HepG2 (cell line): Measurements from ENCODE around the gene DDIT4. TPM values are rescaled to one million over a fixed set of nuclear protein-coding genes. Genes with fewer than 3 reads are reported as not detected.

ENCODE experiments used
- ADNP ChIP-seq: sonication (generic); formaldehyde crosslinking; IDR thresholded peaks from 2 replicates; pipeline ENCODE4 v1.4.0; 2020; ENCODE audit warnings: missing genetic modification reagents
- ARNT2 ChIP-seq: sonication (generic); formaldehyde crosslinking; IDR thresholded peaks from 2 replicates; pipeline ENCODE4 v1.8.0; 2022; ENCODE audit warnings: mild to moderate bottlenecking, low read depth, missing genetic modification reagents, moderate library complexity
- ATF7 ChIP-seq, 2 experiments: fragments of 450-650 bp in 1 of 2; sonication (generic) in 1 of 2; formaldehyde crosslinking in 1 of 2; IDR thresholded peaks; 2 replicates each; pipeline versions ENCODE4 v1.4.0 to v1.6.1; 2016 to 2020; ENCODE audit warnings: antibody characterized with exemption in 1 of 2, mild to moderate bottlenecking in 1 of 2, missing genetic modification reagents in 1 of 2
- ELK4 ChIP-seq: sonication (generic); formaldehyde crosslinking; IDR thresholded peaks from 2 replicates; pipeline ENCODE4 v1.9.0; 2021; ENCODE audit warnings: missing genetic modification reagents, borderline replicate concordance
- EP300 ChIP-seq, 3 experiments: sonication (generic) in 1 of 3; formaldehyde crosslinking in 1 of 3; IDR thresholded peaks; 2 replicates each; pipeline versions ENCODE4 v1.5.1 to v1.6.1; 2011 to 2020; ENCODE audit warnings: low read depth in 2 of 3, low read length in 2 of 3, borderline replicate concordance in 1 of 3, improper control_type of control experiment in 1 of 3, mild to moderate bottlenecking in 1 of 3, missing genetic modification reagents in 1 of 3, moderate library complexity in 1 of 3
- ERF ChIP-seq: IDR thresholded peaks from 2 replicates; pipeline ENCODE4 v1.6.1; 2018; ENCODE audit warnings: missing biosample characterization, missing genetic modification reagents
- FOSL1 ChIP-seq: sonication (generic); formaldehyde crosslinking; IDR thresholded peaks from 2 replicates; pipeline ENCODE4 v1.9.0; 2021; ENCODE audit warnings: missing genetic modification reagents, borderline replicate concordance
- GFI1 ChIP-seq: sonication (generic); formaldehyde crosslinking; IDR thresholded peaks from 2 replicates; pipeline ENCODE4 v1.5.0; 2020; ENCODE audit warnings: missing genetic modification reagents, mild to moderate bottlenecking, borderline replicate concordance
- HOXA5 ChIP-seq: sonication (generic); formaldehyde crosslinking; IDR thresholded peaks from 2 replicates; pipeline ENCODE4 v1.4.0; 2020; ENCODE audit warnings: missing genetic modification reagents
- MAZ ChIP-seq, 2 experiments: sonication (generic) in 1 of 2; formaldehyde crosslinking in 1 of 2; IDR thresholded peaks; 2 replicates each; pipeline versions ENCODE4 v1.5.0 to v1.6.1; 2012 to 2020; ENCODE audit warnings: low read depth in 2 of 2, mild to moderate bottlenecking in 2 of 2, borderline replicate concordance in 1 of 2, improper control_type of control experiment in 1 of 2, low read length in 1 of 2, missing genetic modification reagents in 1 of 2, moderate library complexity in 1 of 2
- MED1 ChIP-seq: sonication (generic); formaldehyde crosslinking; IDR thresholded peaks from 2 replicates; pipeline ENCODE4 v1.4.0; 2020; ENCODE audit warnings: missing genetic modification reagents
- MED13 ChIP-seq: sonication (generic); formaldehyde crosslinking; IDR thresholded peaks from 2 replicates; pipeline ENCODE4 v1.5.0; 2020; ENCODE audit warnings: missing genetic modification reagents
- MTF1 ChIP-seq: sonication (generic); formaldehyde crosslinking; IDR thresholded peaks from 2 replicates; pipeline ENCODE4 v1.5.0; 2020; ENCODE audit warnings: missing genetic modification reagents
- NFATC3 ChIP-seq: sonication (generic); formaldehyde crosslinking; IDR thresholded peaks from 2 replicates; pipeline ENCODE4 v1.5.1; 2020; ENCODE audit warnings: mild to moderate bottlenecking, missing genetic modification reagents
- POLR2G ChIP-seq: fragments of 200-400 bp; formaldehyde crosslinking; IDR thresholded peaks from 2 replicates; pipeline ENCODE4 v1.6.1; 2018; ENCODE audit warnings: mild to moderate bottlenecking, low read depth, low read length, moderate library complexity
- PRMT3 ChIP-seq: sonication (generic); formaldehyde crosslinking; IDR thresholded peaks from 2 replicates; pipeline ENCODE4 v1.8.1; 2022; ENCODE audit warnings: low read depth, mild to moderate bottlenecking, moderate library complexity, missing genetic modification reagents, borderline replicate concordance
- SP2 ChIP-seq: sonication (generic); formaldehyde crosslinking; IDR thresholded peaks from 2 replicates; pipeline ENCODE4 v1.5.1; 2020; ENCODE audit warnings: mild to moderate bottlenecking, missing genetic modification reagents
- ZKSCAN8 ChIP-seq: IDR thresholded peaks from 2 replicates; pipeline ENCODE4 v1.6.1; 2016; ENCODE audit warnings: borderline replicate concordance, missing genetic modification reagents, missing compliant biosample characterization
- ZNF12 ChIP-seq: sonication (generic); formaldehyde crosslinking; IDR thresholded peaks from 2 replicates; pipeline ENCODE4 v1.5.0; 2020; ENCODE audit warnings: missing genetic modification reagents
- ZNF564 ChIP-seq: sonication (generic); formaldehyde crosslinking; IDR thresholded peaks from 2 replicates; pipeline ENCODE4 v1.8.1; 2023; ENCODE audit warnings: mild to moderate bottlenecking, missing genetic modification reagents
- ZNF747 ChIP-seq: sonication (generic); formaldehyde crosslinking; IDR thresholded peaks from 2 replicates; pipeline ENCODE4 v1.8.1; 2023; ENCODE audit warnings: missing genetic modification reagents, mild to moderate bottlenecking, borderline replicate concordance
- ZNF777 ChIP-seq: sonication (generic); formaldehyde crosslinking; IDR thresholded peaks from 2 replicates; pipeline ENCODE4 v1.4.0; 2020; ENCODE audit warnings: missing genetic modification reagents
- polyA plus RNA-seq, 8 experiments: library from polyadenylated mRNA; depleted of rRNA in 3 of 8; stranded (reverse) in 7 of 8; unstranded in 1 of 8; fragments of >200 nt; fragmentation: Illumina TruSeq in 4 of 8; extraction: Trizol in 4 of 8; gene quantifications; 2 replicates each; pipeline versions ENCODE4 v1.2.1 to v1.2.3, GENCODE V29; 2011 to 2016; ENCODE audit warnings: low read depth in 4 of 8, missing spikeins in 1 of 8, mixed read lengths in 1 of 8; ENCODE audit not compliant: insufficient read depth in 1 of 8
- total RNA-seq, 5 experiments: library from RNA; depleted of rRNA; stranded (reverse); fragments of >200 nt; fragmentation: Illumina TruSeq; extraction: Trizol; gene quantifications; 2 replicates each; pipeline ENCODE4 v1.2.3, GENCODE V29; 2016; ENCODE audit warnings: low read depth in 1 of 5
- TF ChIP-seq, protein P1 (sequence below): sonication (generic); formaldehyde crosslinking; conservative IDR thresholded peaks from 2 replicates; pipeline ENCODE4 v1.8.0; 2022; ENCODE audit warnings: mild to moderate bottlenecking, moderate library complexity, missing genetic modification reagents

The DDIT4 gene
- total and polyA plus RNA-seq, 2 of the 13 experiments (the other 11 are each of a cell fraction or from before 2014, with no cell fraction given), result 35.6 to 40.7 TPM

DNA sequence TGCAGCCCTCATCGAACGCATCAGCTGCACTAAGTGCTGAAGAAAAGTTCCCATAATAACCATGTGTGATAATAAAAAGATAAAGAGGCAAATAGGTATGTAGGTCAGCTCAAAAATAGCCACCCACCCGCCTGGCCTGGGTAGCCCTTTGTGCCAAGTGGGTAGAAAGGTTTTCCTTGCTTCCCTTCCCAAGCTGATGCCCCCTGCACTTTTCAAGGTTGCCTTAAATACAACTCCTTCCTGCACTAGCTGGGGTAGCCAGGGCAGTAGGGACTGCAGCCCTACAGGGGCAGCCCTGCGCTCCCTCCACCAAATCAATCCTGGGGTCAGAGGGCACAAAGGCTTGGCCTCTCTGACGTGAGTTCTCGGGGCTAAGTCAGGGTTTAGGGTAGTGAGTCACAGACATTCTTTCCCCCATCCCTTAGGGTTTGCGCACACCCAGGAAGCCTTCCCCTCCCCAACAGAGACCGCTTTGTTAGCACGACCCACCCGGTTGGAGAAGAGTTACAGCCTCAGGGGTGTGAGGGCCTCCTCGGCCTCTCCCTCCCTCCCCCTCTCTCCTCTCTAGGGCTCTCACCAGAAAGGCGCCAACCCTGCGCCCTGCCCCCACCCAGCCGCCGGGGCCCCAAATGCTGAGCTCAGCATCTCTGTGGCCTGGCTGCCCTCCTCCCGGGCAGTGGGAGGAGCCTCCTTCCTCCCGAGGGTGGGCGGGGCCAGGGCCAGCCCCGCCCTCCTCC is 13.3 kb upstream of the DDIT4 start (continued):
- TF ChIP-seq ERF (CRISPR knock-in tag) (peak; percentile 91), ELK4 (no peak), ATF7 (IDR thresholded peaks at IDR 0.05) (no peak), ATF7 (CRISPR knock-in tag; IDR thresholded peaks at IDR 0.05) (no peak), SP2 (CRISPR knock-in tag) (no peak), ADNP (CRISPR knock-in tag) (no peak), ARNT2 (CRISPR knock-in tag) (peak; percentile 9; the same call in 1 of the 2 replicates), HOXA5 (CRISPR knock-in tag) (peak; percentile 21; the same call in 1 of the 2 replicates), MED1 (no peak; the same call in 1 of the 2 replicates), MED13 (CRISPR knock-in tag) (no peak), GFI1 (peak; percentile 61; the same call in 1 of the 2 replicates), MTF1 (CRISPR knock-in tag) (no peak), NFATC3 (CRISPR knock-in tag) (no peak), ZNF564 (no peak; the same call in 1 of the 2 replicates), ZNF12 (CRISPR knock-in tag) (no peak), FOSL1 (CRISPR knock-in tag) (no peak), ZNF747 (CRISPR knock-in tag) (no peak), EP300 (IDR thresholded peaks at IDR 0.05; ENCODE audit: low read depth in 2 of 2, low read length in 2 of 2) (peak in 1 of 2 experiments; percentile 56; a peak in 1 of 4 replicates), EP300 (CRISPR knock-in tag; IDR thresholded peaks at IDR 0.05; ENCODE audit: borderline replicate concordance) (peak; percentile 48; the same call in 1 of the 2 replicates), POLR2G (peak; percentile 44; the same call in 1 of the 2 replicates), PRMT3 (CRISPR knock-in tag) (no peak), ZKSCAN8 (CRISPR knock-in tag) (peak; percentile 81; the same call in 1 of the 2 replicates), MAZ (IDR thresholded peaks at IDR 0.05; ENCODE audit: borderline replicate concordance, low read depth, low read length) (peak; percentile 64), MAZ (CRISPR knock-in tag; IDR thresholded peaks at IDR 0.05; ENCODE audit: low read depth) (peak; percentile 46), ZNF777 (CRISPR knock-in tag) (no peak)
- TF ChIP-seq, protein P1, sequence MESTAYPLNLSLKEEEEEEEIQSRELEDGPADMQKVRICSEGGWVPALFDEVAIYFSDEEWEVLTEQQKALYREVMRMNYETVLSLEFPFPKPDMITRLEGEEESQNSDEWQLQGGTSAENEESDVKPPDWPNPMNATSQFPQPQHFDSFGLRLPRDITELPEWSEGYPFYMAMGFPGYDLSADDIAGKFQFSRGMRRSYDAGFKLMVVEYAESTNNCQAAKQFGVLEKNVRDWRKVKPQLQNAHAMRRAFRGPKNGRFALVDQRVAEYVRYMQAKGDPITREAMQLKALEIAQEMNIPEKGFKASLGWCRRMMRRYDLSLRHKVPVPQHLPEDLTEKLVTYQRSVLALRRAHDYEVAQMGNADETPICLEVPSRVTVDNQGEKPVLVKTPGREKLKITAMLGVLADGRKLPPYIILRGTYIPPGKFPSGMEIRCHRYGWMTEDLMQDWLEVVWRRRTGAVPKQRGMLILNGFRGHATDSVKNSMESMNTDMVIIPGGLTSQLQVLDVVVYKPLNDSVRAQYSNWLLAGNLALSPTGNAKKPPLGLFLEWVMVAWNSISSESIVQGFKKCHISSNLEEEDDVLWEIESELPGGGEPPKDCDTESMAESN (CRISPR knock-in tag), result 0 out of 2 replicates have a peak, but pooled peaks have one; percentile 12
